Right renal pelvis (tissue), 4 donors: ENCODE results near the gene RALGAPA2. TPM values are rescaled to one million over a fixed set of nuclear protein-coding genes. Genes with fewer than 3 reads are reported as not detected.
"Not testable (repeated sequence)": the region's sequence is repeated elsewhere in the genome, so short reads cannot be mapped to it uniquely, and the experiment has no call there.

Experiments used
- DNase-seq, 4 donors: peaks; one replicate each; pipeline ENCODE4 v3.0.0-alpha.2; 2013; ENCODE audit warnings: low read depth in 4 of 4, low spot score in 3 of 4, missing footprints in 1 of 4
- polyA plus RNA-seq, 4 donors: library from polyadenylated mRNA; unstranded; fragments of 120-200 nt; gene quantifications; one replicate each; pipeline ENCODE4 v1.2.1, GENCODE V29; 2013; ENCODE audit not compliant: insufficient read length in 4 of 4

Gene RALGAPA2
- polyA plus RNA-seq, 4 donors: 18.3 to 22.8 (median 19.5) TPM

DNA sequence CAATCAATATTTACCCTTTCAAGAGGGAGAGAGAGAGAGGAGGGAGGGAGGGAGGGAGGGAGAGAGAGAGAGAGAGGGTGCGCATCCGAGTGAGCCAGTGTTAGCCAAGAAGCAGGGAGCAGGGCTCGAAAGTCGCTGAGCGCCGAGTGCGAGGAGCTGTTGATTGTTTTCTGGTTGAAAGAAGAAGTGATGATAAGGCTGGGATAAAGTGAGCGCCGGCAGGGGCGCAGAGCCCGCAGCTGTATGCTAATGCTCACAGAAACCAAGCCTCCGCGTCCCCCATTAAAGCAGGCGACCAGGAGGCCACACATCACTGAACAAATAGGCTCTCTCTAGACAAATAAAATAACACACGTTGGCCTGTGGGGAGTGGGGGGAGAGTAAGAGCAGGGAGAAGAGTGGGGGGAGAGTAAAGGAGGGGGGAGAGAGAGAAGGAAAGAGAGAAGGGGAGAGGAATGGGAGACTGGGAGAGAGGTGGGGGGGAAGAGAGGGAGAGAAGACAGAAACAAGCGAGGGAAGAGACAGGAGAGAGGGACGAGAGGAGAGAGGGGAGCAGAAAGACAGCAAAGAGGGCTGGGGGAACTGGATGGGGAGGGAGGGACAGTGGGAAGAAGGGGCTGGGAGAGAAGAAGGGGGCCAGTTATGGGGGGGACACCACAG is 349.5 kb downstream of the RALGAPA2 start:
- DNase-seq: no peak

DNA sequence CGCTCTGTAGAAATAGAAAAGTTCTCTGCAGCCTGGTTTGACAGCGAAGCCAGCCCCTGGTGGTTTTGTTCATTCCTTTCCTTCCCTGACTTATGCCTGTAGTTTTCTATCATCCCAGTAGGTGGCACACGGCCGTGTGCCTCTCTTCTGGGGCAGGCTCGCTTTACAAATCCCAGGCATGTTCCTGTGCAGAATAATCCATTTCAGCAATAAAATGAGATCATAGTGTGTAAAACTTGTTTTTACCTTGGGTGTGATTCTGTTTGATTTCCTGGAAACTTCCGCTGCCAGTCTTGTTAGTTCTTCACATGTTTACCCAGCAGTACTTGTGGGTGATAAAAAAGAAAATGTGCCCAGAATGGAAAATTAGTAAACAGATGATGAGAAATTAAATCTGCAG is 352.0 kb downstream of the RALGAPA2 start:
- DNase-seq: peak in 2 of 4 donors; percentile 47 to 56

DNA sequence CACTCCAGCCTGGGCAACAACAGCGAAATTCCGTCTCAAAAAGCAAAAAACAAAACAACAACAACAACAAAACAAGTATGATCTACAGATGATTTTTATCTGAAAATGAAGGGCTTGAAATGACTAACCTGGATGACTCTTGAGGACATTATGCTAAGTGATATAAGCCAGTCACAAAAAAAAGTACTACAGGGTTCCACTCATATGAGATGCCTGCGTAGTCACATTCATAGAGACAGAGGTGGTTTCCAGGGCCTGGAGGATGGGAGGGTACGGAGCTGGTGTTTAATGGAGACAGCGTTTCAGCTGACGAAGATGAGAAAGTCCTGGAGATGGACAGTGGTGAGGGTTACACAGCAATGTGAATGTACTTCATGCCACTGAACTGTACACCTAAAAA is 352.8 kb downstream of the RALGAPA2 start:
- no peak for DNase-seq

- DNase-seq: no peak
Measured at GRCh38 chr20:20358801-20359200, 353.6 kb downstream of the RALGAPA2 start.

DNA sequence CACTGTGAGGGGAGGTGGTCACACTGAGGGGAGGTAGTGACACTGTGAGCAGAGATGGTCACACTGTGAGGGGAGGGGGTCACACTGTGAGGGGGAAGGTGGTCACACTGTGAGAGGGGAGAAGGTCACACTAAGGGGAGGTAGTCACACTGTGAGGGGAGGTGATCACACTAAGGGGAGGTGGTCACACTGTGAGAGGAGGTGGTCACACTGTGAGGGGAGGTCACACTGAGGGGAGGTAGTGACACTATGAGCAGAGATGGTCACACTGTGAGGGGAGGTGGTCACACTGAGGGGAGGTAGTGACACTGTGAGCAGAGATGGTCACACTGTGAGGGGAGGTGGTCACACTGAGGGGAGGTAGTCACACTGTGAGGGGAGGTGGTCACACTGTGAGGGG is 356.9 kb downstream of the RALGAPA2 start:
- not testable (repeated sequence) for DNase-seq

GRCh38 chr20:20353576-20353975 is 358.9 kb downstream of the RALGAPA2 start:
- DNase-seq: no peak

GRCh38 chr20:20344476-20344875 is 368.0 kb downstream of the RALGAPA2 start:
- no peak for DNase-seq

DNA sequence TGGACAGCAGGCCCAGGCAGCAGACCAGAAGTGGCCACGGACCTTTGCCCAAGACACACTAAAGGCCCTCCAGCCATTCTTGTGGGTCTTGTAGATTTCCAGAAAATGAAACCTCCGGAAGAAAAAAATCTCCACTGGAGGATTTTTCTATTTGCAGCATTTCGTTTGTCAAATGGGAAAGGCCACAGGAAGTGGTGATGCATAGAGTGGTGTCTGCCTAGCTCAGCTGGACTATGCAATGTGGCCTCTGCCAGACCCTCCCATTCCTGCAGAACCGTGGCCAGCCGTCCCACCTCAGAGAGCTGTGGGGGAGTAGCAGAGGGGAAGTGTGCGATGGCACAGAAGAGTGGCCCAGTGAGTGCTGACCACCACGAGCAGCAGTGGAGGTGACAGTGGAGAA is 368.5 kb downstream of the RALGAPA2 start:
- DNase-seq: no peak
